ENCODE measurements around the gene LRFN3.

DNA sequence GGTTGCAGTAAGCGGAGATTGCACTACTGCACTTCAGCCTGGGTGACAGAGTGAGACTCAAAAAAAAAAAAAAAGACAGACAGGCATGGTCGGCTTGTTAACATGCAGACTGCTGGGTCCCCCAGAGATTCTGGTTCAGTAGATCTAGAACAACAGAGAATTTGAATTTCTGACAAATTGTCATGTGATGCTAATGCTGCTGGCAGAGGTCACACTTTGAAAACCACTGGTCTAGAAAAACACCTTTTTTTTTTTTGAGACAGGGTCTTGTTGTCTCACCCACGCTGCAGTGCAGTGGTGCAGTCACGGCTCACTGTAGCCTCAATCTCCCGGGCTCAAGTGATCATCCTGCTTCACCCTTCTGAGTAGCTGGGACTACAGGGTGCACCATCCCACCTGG is 7.7 kb upstream of the LRFN3 start:
- no peak for TF ChIP-seq KLF13 (CRISPR knock-in tag; IDR thresholded peaks at IDR 0.05)
- no peak for TF ChIP-seq TCF7 (IDR thresholded peaks at IDR 0.05; ENCODE audit: low read depth)
- TF ChIP-seq SUZ12 (IDR thresholded peaks at IDR 0.05; ENCODE audit: low read depth, low read length) = no peak
- TF ChIP-seq GPN1 (CRISPR knock-in tag; IDR thresholded peaks at IDR 0.05; ENCODE audit: borderline replicate concordance) = no peak
- TF ChIP-seq, protein P1, sequence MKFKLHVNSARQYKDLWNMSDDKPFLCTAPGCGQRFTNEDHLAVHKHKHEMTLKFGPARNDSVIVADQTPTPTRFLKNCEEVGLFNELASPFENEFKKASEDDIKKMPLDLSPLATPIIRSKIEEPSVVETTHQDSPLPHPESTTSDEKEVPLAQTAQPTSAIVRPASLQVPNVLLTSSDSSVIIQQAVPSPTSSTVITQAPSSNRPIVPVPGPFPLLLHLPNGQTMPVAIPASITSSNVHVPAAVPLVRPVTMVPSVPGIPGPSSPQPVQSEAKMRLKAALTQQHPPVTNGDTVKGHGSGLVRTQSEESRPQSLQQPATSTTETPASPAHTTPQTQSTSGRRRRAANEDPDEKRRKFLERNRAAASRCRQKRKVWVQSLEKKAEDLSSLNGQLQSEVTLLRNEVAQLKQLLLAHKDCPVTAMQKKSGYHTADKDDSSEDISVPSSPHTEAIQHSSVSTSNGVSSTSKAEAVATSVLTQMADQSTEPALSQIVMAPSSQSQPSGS (CRISPR knock-in tag; IDR thresholded peaks at IDR 0.05) = no peak

All from HepG2 (cell line).